RWPE2 (cell line): ENCODE data around the gene ITSN2.

Experiments used
- ATAC-seq: fragments of 200-7000 bp; cut with Tn5 transposase; 3 replicates; pipeline ENCODE4 v1.9.1; 2021; ENCODE audit warnings: low read depth
- DNase-seq: peaks from one replicate; pipeline ENCODE4 v3.0.0-alpha.2; 2020; ENCODE audit warnings: low spot score
- H3K27ac ChIP-seq: fragments of 450-650 bp; 2 replicates; pipeline ENCODE4 v1.5.1; 2017; ENCODE audit warnings: mild to moderate bottlenecking; ENCODE audit not compliant: poor library complexity, severe bottlenecking
- H3K27me3 ChIP-seq: fragments of 250-450 bp; sonication (Bioruptor Pico); 2 replicates; pipeline ENCODE4 v1.5.1; 2021; ENCODE audit warnings: mild to moderate bottlenecking, moderate library complexity; ENCODE audit not compliant: insufficient read depth, poor library complexity, severe bottlenecking
- H3K36me3 ChIP-seq: fragments of 250-450 bp; sonication (Bioruptor Pico); 2 replicates; pipeline ENCODE4 v1.5.1; 2020; ENCODE audit warnings: low read depth, mild to moderate bottlenecking, moderate library complexity
- H3K4me1 ChIP-seq: fragments of 250-450 bp; sonication (Bioruptor Pico); 2 replicates; pipeline ENCODE4 v1.5.1; 2021; ENCODE audit warnings: mild to moderate bottlenecking, moderate library complexity; ENCODE audit not compliant: insufficient read depth, poor library complexity, severe bottlenecking
- H3K4me3 ChIP-seq: fragments of 250-450 bp; sonication (Bioruptor Pico); 2 replicates; pipeline ENCODE4 v1.5.1; 2021; ENCODE audit warnings: mild to moderate bottlenecking, moderate library complexity; ENCODE audit not compliant: severe bottlenecking
- H3K9me3 ChIP-seq: fragments of 250-450 bp; sonication (Bioruptor Pico); 2 replicates; pipeline ENCODE4 v1.5.1; 2021; ENCODE audit warnings: mild to moderate bottlenecking, moderate library complexity; ENCODE audit not compliant: severe bottlenecking
- CTCF ChIP-seq: fragments of 450-650 bp; IDR thresholded peaks from one replicate; pipeline ENCODE4 v1.5.1; 2017; ENCODE audit warnings: mild to moderate bottlenecking, moderate library complexity; ENCODE audit not compliant: poor library complexity, severe bottlenecking

The ITSN2 gene

DNA sequence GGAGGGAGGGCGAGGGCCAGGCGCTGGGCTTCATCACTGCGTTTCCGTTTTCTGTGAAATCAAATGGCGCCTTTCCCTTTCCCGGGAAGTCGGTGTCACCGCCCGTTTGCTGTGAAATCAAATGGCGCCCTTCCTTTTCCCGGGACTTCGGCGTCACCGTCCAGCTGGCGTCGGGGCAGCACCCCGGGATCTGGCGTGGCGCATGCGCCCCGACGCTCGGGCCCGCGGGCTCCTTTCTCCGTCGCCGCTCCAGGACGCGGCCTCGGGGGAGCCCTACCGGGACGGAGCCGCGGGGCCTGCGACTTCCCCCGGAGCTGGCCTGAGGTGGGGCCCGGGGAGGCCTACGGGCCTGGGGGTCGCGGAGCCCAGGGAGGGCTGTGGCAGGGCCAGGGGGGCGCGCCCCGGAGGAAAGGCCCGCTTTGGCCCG, 185.5 kb downstream of the ITSN2 start, which contains the start of gene FAM228A:
Gene FAM228A (plus strand): TSS at position 203 of the 427 bp plus-strand sequence. CDS start 428 bp downstream, outside the sequence.
- no peak for TF ChIP-seq CTCF
- no peaks in the 10 kb centered on the region for H3K4me1 ChIP-seq
- no peaks in the 10 kb centered on the region for H3K9me3 ChIP-seq
- H3K36me3 ChIP-seq: no peaks in the 10 kb centered on the region
- H3K27me3 ChIP-seq: no peaks in the 10 kb centered on the region
- ATAC-seq (peak; percentile 52), DNase-seq (no peak)
- H3K27ac ChIP-seq: peak within 1 kb of the TSS; percentile 9
- peak within 1 kb of the TSS; percentile 31 for H3K4me3 ChIP-seq

DNA sequence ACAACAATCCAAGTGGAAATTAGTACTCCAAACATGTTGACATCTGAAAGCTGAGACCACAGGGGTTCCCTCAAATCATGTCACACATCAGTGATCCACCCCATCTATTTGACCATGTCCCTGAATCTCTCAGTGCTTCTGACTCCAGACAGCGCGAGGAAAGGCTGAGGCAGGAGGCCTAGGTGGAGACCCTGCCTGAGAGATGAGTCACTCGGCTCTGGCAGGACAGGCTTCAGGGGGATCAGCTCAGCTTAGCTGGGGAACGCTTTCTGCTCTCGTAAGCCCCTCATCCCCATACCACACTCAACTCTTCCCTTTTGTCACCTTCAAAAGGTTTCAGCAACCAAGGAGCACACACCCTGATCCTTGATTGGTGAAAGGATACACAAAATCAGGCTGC, 191.3 kb downstream of the ITSN2 start:
- no peak for TF ChIP-seq CTCF
- H3K27ac ChIP-seq: no peak overlapping the region
- no peaks in the 10 kb centered on the region for H3K4me1 ChIP-seq
- DNase-seq: no peak
- no peaks in the 10 kb centered on the region for H3K27me3 ChIP-seq
- ATAC-seq: no peak
- H3K9me3 ChIP-seq: no peaks in the 10 kb centered on the region
- no peaks in the 10 kb centered on the region for H3K36me3 ChIP-seq
- H3K4me3 ChIP-seq: no peak overlapping the region

DNA sequence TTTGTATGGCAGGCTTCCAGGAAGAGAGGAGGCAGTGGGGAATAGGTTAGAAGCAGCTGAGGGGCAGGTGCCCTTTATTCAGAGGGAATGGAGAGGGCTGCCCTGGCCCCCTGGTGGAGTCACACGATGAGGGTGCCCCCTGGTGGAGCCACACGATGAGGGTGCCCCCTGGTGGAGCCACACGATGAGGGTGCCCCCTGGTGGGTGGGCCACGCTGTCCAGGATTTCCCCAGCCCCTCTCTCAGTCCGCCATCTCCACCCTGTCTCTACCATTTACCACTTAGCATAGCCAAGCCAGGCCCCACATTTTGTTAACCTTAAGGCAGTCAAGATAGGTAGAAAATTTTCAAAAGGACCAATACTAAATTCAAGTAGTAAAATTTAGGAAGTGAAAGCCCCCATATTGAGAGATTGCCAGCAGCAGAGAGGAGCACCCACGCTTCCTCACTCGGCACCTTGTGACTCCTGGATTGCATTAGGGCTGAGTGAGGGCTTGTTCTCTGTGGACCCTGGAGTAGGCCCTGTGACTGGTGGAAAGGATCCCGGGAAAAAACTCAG, 195.8 kb downstream of the ITSN2 start:
- no peaks in the 10 kb centered on the region for H3K4me1 ChIP-seq
- peak; percentile 77 for TF ChIP-seq CTCF
- no peaks in the 10 kb centered on the region for H3K9me3 ChIP-seq
- DNase-seq (no peak), ATAC-seq (peak; percentile 84)
- H3K4me3 ChIP-seq: no peak overlapping the region
- no peak overlapping the region for H3K27ac ChIP-seq
- no peaks in the 10 kb centered on the region for H3K27me3 ChIP-seq
- H3K36me3 ChIP-seq: no peaks in the 10 kb centered on the region

GRCh38 chr2:24163601-24164000, 196.7 kb downstream of the ITSN2 start:
- no peak for ATAC-seq
- Histone ChIP-seq H3K27me3 (no peaks in the 10 kb centered on the region), H3K27ac (no peak overlapping the region)

More at GRCh38 chr2:24163601-24164000, 196.7 kb downstream of the ITSN2 start:
- Histone ChIP-seq H3K36me3 (no peaks in the 10 kb centered on the region), H3K9me3 (no peaks in the 10 kb centered on the region), H3K4me1 (no peaks in the 10 kb centered on the region), H3K4me3 (no peak overlapping the region)
- no peak for TF ChIP-seq CTCF
- no peak for DNase-seq
